Measurements from ENCODE around the gene SULF2. TPM values are rescaled to one million over a fixed set of nuclear protein-coding genes. Genes with fewer than 3 reads are reported as not detected.

The SULF2 gene
- total RNA-seq, 4 donors from 2014 or later = 16.5 to 49.4 (median 31.1) TPM

DNA sequence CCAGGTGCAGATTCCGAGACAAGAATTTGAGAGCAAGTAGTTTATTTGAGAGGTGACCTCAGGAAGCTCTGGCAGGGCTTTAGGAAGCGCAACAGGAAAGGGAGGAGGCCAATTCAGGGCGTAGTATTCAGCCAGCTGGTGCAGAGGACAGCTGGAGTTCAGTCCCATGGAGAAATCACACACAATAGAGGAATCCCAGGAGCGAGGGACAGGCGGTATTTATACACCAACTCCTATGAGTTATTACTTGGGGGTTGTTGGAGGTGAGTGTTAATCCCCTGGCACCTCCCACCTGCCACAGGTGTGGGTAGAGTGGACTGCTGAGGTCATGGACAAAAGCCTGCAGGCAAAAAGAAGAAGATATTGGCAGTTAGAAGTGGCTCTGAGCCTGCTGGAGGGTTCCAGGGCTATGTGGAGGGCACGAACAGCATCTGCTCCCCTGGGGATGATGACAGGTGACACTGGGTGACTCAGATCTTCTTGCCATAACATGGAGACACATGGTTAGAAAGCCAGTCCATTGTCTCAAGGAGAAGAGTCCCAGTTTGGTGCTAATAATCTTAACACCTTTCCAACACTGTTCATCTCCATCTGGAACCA is 13.9 kb upstream of the SULF2 start:
- TF ChIP-seq, protein P1, sequence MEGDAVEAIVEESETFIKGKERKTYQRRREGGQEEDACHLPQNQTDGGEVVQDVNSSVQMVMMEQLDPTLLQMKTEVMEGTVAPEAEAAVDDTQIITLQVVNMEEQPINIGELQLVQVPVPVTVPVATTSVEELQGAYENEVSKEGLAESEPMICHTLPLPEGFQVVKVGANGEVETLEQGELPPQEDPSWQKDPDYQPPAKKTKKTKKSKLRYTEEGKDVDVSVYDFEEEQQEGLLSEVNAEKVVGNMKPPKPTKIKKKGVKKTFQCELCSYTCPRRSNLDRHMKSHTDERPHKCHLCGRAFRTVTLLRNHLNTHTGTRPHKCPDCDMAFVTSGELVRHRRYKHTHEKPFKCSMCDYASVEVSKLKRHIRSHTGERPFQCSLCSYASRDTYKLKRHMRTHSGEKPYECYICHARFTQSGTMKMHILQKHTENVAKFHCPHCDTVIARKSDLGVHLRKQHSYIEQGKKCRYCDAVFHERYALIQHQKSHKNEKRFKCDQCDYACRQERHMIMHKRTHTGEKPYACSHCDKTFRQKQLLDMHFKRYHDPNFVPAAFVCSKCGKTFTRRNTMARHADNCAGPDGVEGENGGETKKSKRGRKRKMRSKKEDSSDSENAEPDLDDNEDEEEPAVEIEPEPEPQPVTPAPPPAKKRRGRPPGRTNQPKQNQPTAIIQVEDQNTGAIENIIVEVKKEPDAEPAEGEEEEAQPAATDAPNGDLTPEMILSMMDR (IDR thresholded peaks at IDR 0.05; ENCODE audit: low read depth) = no peak

DNA sequence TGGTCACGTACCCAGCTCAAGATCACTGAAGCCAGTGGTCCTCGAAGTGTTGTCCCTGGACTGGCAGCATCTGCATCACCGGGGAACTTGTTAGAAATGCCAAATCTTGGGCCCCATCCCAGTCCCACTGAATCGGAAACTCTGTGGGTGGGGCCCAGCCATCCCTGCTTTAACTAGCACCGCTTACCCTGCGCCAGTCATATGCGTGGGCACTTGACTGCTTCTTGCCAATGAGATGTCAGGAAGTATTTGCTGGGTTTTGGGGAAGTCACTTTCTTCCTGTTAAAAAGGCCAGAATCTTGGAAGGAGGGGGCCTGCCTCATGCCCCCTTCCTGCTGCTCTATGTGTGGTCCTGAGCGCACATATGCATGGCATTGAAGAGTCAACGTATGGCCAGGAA is 11.7 kb upstream of the SULF2 start:
- TF ChIP-seq, protein P1 (IDR thresholded peaks at IDR 0.05; ENCODE audit: low read depth) = no peak

- TF ChIP-seq, protein P1 (IDR thresholded peaks at IDR 0.05; ENCODE audit: low read depth) = no peak
These were observed 10.1 kb upstream of the SULF2 start for GRCh38 chr20:47795214-47795907.

DNA sequence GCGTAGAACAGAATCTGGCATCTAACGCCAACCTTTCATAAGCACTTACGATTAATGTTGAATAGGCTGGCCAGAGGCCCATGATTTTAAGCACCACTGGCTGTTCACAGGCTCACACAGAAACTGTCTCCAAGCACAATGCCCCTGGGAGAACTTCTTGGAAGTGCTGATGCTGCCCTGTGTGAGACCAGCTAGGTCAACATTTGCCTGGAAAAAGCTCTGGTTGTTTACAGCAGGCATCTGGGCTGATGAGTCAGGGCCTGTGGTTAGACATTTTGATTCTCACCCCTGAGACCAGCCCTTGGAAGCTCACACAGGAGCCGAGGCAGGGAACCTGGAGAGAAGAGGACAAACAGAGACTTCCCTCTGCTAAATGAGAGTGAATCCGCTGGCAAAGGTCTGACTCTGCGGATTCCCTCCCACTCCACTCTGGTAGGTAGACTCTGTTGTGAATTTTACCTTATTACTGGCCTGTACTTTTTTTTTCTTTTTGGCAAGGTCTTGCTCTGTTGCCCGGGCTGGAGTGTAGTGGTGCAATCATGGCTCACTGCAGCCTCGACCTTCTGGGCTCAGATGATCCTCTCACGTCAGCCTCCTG is 6.8 kb upstream of the SULF2 start:
- TF ChIP-seq, protein P1 (IDR thresholded peaks at IDR 0.05; ENCODE audit: low read depth) = no peak

GRCh38 chr20:47791084-47791599 is 5.9 kb upstream of the SULF2 start:
- TF ChIP-seq, protein P1 (IDR thresholded peaks at IDR 0.05; ENCODE audit: low read depth) = no peak

DNA sequence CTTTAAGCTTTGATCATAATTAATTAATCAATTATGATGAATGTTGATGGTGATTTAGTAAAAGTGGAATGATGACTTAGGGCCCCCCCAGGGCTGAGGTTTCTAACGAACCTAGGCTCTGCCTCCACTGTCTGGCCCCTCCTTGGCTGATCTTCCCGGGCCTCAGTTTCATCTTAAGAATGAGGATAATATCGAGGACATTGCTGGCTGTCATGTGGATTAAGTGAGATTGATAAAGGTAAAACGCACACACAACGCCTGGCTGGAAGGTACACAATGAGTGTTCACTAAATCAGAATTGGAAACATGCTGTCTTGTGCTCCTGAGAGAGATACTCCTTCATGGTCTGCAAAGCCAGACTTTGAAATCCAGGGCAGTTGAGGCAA is 5.3 kb upstream of the SULF2 start:
- TF ChIP-seq, protein P1 (IDR thresholded peaks at IDR 0.05; ENCODE audit: low read depth) = no peak

Measured in subcutaneous adipose tissue (tissue), 4 donors.